GM10266 (cell line): ENCODE results near the gene OR2A14.
"Not testable (repeated sequence)": the region's sequence is repeated elsewhere in the genome, so short reads cannot be mapped to it uniquely, and the experiment has no call there.

Experiments used
- DNase-seq: peaks from one replicate; pipeline ENCODE4 v3.0.0; 2012; ENCODE audit errors: extremely low spot score
- TF ChIP-seq, protein P1 (sequence below): IDR thresholded peaks from 2 replicates; pipeline ENCODE4 v1.5.1; 2012; ENCODE audit warnings: mild to moderate bottlenecking, low read depth; ENCODE audit not compliant: control insufficient read depth, insufficient read depth; ENCODE audit errors: missing control alignments

Gene OR2A14

DNA sequence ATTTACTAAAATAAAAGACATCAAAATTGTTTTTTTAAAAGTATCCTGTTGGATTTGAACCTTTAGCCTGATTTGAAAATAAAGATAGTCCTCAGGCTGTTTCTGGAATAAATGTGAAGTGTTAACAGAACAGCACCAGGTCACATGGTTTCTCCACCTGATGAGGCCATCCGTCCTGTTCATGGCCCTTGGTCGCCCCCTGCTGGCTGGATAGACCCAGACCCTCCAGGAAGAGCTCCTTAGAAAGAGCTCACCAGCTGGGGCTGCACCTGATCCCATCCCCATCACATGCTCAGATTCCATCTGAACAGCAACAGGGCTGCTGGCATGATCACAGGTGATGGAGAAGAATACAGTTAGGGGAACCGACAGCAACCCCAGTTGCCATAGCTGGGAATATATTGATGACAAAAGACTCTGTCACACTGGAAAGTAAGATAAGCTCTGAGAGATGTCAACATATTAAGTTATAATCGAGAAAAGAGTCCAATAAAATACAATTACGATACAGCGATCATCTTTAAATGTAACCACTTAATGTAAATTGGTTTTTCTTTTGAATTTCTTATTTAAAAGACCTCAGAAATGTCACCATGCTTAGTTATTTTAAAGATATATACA lies 4.8 kb downstream of the OR2A14 start:
- DNase-seq: peak; percentile 75
- TF ChIP-seq, protein P1, sequence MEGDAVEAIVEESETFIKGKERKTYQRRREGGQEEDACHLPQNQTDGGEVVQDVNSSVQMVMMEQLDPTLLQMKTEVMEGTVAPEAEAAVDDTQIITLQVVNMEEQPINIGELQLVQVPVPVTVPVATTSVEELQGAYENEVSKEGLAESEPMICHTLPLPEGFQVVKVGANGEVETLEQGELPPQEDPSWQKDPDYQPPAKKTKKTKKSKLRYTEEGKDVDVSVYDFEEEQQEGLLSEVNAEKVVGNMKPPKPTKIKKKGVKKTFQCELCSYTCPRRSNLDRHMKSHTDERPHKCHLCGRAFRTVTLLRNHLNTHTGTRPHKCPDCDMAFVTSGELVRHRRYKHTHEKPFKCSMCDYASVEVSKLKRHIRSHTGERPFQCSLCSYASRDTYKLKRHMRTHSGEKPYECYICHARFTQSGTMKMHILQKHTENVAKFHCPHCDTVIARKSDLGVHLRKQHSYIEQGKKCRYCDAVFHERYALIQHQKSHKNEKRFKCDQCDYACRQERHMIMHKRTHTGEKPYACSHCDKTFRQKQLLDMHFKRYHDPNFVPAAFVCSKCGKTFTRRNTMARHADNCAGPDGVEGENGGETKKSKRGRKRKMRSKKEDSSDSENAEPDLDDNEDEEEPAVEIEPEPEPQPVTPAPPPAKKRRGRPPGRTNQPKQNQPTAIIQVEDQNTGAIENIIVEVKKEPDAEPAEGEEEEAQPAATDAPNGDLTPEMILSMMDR: peak; percentile 88

DNA sequence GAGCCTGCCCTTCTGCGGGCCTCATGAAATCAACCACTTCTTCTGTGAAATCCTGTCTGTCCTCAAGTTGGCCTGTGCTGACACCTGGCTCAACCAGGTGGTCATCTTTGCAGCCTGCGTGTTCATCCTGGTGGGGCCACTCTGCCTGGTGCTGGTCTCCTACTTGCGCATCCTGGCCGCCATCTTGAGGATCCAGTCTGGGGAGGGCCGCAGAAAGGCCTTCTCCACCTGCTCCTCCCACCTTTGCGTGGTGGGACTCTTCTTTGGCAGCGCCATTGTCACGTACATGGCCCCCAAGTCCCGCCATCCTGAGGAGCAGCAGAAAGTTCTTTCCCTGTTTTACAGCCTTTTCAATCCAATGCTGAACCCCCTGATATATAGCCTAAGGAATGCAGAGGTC lies 6.6 kb downstream of the OR2A14 start:
- DNase-seq: not testable (repeated sequence)

DNA sequence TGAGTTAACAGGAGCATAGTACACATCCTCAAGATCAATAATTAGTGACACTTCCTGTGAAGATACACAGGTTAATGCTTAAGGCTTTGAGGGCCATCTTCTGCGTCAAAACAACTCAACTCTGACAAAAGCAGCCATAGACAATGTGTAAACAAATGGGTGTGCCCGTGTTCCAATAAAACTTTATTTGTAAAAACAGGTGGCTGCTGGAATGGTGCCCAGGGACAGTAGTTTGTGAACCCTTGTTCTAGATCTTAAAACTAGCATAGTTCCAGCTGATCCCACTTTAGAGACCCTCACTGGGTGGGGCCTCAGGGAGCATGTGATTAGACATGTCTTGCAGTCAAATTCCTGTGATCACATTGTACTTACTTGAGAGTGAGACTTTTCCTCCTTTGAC lies 7.8 kb downstream of the OR2A14 start:
- no peak for DNase-seq

DNA sequence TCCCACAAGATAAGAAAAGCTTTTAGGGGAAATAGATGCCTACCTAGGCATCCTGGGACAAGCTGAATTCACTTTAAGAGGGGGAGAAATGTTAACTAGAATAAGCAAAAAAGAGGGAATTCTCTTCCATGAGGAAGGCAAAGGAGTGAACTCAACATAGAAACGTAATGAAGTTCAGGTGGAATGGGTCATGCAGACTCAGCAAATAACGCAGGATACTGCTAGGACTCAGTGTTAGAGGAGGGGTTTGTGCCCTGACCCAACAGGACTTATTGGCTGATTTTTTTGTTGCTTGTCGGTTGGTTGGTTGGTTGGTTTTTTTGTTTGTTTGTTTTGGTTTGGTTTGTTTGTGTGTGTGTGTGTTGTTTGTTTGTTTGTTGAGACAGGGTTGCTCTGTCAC lies 9.3 kb downstream of the OR2A14 start:
- DNase-seq: no peak
- TF ChIP-seq, protein P1: no peak

More for the DNA sequence above, 7.8 kb downstream of the OR2A14 start:
- TF ChIP-seq, protein P1: no peak

DNA sequence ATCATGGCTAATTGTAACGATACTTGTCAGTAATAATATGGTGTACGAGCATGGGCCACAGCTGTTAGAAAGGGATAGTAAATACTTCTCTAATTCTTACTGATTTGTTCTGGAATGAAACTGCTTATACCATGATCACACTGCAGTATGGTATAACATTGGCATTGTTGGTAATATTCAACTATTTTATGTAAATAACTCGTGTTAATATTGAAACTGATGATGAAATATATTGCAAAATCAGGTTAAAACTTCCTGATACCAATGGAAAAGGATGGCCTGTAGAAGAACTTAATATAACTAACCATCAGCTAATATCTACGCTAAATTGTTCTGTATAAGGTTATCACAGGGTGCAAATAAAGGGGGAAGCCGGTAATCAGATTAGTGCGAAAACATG lies 10.3 kb downstream of the OR2A14 start:
- no peak for DNase-seq
- TF ChIP-seq, protein P1: no peak

DNA sequence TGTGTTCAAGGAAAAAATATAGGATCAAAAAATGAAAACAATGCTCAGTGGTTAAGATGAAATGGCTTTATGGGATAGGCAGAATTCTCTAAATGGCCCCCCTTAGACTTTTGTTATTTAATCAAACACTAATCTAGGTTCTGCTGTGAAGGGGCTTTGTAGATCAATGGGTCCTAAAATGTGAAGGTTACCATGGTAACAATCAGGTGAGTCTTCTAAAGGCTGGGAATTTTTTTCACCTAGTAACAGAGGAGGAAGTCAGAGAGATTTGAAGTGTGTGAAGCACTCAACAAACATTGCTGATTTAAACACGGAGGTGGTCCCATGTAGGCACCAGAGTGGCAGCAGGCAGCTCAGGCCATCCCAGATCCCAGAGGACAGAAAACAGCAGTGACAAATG lies 11.1 kb downstream of the OR2A14 start:
- TF ChIP-seq, protein P1: no peak
- DNase-seq: no peak

DNA sequence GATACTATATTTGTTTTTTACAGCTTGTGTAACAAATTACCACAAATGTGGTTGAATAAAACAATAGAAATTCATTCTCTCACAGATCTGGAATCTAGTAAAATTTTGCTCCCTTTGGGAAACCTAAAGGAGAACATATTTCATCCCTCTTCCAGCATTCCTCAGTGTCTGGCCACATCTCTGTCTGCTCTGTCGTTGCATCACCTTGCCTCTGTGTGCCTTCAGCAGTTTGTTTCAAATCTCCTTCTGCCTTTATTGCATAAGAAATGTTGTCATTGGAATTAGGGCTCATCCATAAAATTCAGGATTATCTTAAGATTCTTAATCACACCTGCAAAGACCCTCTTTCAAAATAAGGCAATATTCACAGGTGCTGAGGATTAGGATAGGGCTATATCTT lies 14.5 kb downstream of the OR2A14 start:
- DNase-seq: no peak

DNA sequence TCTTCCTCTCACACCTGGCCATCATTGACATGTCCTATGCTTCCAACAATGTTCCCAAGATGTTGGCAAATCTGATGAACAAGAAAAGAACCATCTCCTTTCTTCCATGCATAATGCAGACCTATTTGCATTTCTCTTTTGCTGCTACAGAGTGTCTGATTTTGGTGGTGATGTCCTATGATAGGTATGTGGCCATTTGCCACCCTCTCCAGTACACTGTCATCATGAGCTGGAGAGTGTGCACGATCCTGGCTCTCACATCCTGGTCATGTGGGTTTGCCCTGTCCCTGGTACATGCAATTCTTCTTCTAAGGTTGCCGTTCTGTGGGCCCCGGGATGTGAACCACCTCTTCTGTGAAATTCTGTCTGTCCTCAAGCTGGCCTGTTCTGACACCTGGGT lies 19.2 kb downstream of the OR2A14 start:
- no peak for DNase-seq
- TF ChIP-seq, protein P1: no peak

More for the DNA sequence above, 14.5 kb downstream of the OR2A14 start:
- TF ChIP-seq, protein P1: no peak
